Measurements from ENCODE around the gene RFX8.
A peak's percentile ranks its signal among the peaks of the same experiment; 100 is the strongest.
"Not testable (repeated sequence)": the region's sequence is repeated elsewhere in the genome, so short reads cannot be mapped to it uniquely, and the experiment has no call there.

Gene RFX8

DNA sequence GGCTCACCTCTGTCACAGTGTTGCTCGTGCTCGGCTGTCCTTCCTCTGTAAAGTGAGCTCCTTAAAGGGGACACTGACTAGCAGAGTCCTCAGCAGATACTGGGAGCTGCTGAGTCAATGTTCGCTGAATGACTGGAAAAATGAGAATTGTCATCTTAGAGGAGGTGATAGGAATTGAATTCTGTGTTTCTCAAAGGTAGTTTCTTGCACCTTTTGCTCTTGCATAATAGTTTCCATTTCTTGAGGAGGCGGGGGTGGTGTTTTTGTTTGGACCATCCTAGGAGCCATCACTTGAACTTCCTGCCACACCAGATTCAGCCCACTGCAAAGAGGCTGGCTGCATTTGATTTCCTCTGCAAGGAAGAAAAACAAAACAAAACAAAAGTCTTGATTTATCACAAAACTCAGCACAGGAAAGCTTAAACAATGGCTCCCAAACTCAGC, 11.4 kb upstream of the RFX8 start:
- no peak for DNase-seq (ENCODE audit: low read depth)

DNA sequence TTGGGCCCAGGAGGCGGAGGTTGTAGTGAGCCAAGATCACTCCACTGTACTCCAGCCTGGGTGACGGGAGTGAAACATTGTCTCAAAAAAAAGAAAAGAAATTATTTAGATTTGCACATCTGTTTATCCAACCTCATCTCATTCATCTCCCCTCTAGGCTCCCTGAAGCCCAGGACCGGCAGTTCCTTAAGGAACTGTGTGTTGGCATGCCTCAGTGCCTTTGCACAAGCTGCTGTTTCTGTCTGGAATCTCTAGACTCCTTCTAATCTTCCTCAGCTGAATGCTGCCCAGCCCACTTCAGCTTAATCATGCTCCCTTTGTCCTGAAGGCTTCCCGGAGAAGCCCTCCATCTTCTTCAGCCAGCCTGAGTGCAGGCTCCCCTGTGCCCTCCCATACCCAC, 10.9 kb upstream of the RFX8 start:
- no peak for DNase-seq (ENCODE audit: low read depth)

DNA sequence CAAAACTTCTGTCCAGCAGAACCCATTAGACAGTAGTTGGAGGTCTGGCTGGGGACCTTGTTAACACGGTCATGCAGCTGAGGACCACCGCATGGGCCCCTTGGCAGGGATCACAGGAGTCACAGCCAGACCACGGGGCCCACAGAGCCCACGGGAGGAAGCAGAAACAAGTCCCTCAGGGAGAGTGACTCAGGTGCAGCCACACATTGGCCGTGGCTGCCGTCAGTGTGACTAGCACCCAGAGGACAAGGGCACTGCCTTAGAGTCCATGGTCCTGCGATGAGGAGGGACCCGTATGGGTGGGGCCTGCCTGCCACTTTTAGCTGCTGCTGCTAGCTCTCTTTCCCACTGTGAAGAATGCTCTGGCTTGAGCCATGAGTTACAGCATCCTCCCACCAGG, 5.9 kb upstream of the RFX8 start:
- DNase-seq (ENCODE audit: low read depth) = no peak

DNA sequence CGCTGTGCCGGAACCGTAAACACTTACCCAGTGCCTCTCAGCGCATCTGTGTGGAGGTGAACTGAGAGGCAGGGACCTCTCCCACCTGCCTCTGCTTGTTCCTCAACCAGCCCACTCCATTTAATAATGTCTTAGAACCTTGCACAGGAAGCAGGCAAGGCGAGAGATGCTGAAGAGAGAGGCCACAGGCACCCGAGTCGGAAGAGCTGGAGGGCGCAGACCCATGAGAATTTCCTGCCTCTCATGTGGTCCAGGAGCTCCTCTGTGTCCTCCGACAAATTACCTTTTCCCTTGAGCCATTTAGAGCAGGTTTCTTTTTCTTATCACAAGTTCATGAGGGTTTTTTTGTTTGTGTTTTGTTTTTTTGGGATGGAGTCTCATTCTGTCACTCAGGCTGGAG, 4.9 kb upstream of the RFX8 start:
- no peak for DNase-seq (ENCODE audit: low read depth)

DNA sequence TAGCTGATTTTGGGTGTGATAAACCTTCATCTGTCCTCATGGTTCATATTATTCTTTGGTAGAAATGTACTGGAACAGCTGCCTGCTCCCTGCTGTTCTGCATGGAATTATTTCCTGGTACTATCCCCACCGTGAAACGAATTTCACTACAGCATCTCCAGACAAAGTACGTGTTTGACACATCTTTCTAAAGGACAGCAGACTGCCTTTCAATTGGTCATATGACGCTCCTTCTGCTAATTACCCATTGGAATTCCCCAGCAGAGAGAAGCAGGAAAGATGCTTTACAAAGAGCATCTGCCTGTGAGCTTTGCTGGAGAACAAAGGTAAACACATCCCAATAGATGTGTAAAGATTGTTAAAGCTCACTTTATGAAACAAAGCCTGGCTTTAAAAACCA, 4.4 kb upstream of the RFX8 start:
- no peak for DNase-seq (ENCODE audit: low read depth)

DNA sequence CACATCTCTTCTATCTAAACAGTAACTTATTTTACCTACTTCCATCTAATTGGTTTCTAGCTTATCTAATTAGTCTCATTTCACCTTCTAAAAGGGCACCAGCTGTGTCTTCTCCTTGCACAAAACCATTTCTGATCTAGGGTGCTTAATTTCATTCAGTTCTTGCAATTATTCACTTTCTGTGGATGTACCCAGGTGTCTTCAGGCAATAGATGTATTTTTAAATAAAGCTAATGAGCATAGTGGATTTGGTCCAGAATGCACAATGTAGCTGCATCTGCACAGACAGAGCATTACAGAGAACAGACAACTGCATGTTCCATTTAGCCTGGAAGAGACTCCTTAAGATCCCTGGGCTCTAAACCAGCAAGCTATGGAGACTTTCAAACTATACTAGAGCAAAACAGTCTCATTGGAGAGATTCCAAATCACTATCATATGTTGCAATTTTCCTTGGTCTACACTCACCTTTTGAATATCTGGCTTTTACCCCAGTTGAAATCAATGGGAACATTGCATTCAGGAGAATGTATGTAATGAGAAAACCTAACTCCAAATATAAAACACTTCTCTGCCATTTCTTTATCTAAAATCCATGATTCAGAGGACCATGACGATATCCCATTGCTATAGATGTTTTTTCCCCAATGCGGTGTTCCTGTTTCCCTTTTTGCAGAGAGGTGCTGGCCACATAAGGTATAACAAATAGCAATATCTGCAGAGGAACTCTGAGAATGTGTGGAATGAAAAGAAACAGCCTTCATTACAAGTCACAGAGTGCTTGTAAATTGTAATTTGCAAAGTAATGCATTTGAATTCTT, 3.5 kb upstream of the RFX8 start:
- DNase-seq (ENCODE audit: low read depth) = no peak

DNA sequence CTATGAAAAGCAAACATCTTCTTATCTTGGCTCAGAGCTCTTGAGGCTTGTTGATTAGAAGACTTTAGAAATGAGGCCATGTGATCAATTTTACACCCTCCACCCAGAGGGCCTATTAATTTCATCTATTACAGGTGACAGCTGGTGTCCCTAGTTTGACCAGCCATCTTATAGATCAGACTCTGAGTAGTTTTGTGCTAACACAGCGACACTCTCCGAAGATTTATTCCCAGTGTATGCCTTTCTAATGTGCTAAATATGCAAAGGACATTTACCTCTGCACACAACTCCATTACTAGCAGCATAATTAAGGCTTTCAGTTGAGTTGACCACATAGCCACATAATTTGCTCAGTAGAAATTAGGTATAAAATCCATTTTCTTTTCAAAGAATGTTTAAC, 2.6 kb upstream of the RFX8 start:
- no peak for DNase-seq (ENCODE audit: low read depth)

DNA sequence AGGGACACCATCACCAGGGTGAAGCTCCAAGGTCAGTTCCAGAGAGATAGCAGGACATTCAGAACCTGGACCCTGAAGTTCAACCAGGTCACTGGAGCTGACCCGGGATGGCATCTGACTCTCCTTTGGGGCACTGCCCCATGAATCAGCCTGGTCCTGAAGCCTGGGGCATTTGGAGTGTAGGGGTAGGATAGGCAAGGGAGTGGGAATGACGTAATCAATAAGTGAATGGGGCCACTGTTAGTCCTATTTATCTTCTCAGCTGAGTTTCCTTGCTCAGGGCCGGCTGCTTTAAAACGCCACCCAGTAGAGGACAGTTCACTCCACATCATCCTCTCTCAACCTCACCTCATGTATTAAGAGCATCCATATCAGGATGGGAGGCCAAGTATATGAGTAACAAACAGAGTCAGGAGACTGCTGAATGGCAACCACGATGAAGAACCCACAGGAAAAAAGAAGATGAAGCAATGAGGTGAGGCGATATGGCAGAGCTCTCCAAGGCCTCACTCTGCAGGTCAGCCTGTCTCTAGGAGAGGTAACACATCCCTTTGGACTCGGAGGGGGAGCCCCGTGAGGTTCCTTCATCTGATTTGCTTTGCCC, 1.8 kb upstream of the RFX8 start:
- no peak for DNase-seq (ENCODE audit: low read depth)

DNA sequence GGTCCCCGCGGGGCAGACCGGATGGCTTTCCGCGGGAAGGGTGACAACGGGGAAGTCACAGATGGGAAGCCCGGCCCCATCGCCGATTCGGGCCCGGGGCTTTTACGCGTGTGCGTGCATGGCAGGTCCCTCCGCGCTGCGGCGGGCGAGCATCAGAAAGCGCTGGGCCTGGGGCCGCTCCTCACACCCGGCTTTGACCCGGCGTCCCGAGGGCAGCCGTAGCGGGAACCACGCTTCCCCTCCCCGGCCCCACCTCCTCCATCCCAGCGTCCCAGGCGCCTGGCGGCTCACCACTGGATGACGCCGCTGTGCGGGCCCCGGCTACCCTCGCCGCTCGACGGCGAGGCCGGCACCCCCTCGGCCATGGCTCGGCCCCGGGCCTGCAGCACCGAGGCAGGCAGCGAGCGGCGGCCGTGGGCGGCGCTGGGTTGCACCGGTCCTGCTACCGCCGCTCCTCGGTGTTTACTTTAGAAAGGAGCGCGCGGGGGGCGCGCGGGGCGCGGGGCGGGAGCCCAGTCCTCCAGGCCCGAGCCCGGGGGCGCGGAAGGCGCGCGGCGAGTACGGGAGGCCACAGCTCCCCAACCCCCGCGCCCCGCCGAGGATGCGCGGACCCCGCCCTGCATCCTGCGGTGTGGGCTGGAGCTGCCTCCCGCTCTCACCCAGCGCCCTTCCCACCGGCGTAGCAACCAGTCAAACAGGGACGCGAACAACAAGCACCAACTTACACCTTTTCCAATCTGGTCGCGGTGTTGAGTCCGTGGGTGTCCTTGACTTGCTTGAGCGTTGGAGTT, 806 bp downstream of the RFX8 start:
- peak; percentile 9 for DNase-seq (ENCODE audit: low read depth)

DNA sequence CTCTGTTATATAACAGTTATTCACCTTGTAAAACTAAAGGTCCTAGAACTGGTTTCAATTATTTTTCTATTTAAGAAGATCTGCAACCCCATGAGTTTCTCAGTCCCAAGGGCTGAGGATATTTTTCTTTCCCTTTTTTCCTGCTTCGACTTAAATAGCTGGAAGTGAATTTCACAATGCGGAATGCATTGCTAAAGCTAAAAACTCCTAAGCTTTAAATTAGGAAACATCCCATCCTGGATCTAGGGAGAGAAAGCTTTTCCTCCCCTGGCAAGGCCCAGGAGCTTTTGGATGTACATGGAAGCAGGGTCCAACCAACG, 1.4 kb downstream of the RFX8 start:
- no peak for DNase-seq (ENCODE audit: low read depth)

DNA sequence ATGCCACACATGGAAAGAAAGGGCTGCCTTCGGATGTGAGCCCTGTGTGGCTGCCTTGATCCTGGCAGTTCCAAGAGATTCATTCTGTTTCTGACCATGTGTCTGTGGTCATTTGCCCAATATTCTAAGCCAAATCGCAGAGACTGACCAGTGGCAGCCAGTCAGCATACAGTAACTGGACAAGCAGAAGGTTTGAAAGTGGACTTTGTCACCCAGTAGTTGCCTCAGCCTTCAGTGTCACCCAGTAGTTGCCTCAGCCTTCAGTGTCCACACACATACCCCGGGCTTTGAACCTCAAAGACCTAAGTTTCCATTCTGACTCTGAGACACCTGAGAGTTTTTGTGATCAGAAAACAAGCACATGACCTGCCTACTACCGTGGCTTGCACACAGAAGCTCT, 5.0 kb downstream of the RFX8 start:
- no peak for DNase-seq (ENCODE audit: low read depth)

DNA sequence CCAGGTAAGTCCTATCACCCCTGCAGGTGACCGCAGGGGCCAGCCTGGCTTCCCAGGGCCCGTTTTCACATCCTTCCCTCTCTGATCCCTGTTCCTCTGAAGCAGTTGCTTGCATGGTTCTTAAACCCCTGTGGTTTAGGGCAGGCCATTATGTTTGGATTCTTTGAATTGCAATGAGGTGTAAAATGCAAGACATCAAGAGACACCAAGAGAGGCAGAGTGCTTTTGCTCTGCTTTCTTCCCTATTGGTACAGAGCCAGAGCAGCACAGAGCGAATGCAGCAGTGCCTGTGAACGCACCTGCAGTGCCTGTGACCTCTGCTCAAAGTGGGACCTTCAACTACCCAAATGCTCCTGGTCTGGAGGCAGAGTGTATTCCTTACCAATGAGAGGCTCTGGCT, 7.6 kb downstream of the RFX8 start:
- DNase-seq (ENCODE audit: low read depth) = no peak

DNA sequence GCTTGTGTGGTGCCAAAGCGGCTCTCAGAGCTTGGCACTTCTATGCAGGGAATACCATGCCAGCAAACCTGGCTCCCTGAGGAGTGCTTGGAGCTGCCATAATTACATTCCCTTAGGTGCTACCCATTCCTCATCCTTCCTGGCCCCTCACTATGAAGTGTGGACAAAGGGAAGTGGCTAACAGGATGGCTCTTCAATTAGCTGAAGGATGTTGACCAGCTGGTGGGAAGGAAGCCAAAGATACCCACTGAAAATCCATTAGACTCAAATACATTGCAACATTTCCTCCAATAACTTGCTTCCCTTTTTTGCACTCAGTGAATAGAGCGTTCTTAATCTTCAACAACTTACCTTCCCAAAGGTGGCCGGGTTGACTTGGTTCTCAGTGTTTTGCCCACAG, 8.5 kb downstream of the RFX8 start:
- no peak for DNase-seq (ENCODE audit: low read depth)

DNA sequence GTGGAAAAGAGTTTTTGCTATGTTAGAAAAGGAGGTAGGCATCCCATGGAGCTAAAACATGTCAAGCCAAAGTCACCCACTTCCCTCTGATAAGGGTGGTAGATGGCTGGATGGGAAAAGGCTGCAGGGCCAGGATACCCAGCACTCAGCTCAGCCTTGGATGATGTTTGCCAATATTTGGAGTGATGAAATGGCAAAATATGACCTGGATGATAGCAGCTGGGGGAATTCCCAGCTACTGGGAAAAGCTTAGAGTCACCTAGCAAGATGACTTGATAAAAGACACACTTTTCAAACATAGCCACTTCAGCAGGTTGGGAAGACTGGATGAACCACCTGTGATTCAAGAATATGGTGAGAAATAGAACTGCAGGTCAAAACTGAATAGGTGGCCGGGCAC, 10.1 kb downstream of the RFX8 start:
- no peak for DNase-seq (ENCODE audit: low read depth)

DNA sequence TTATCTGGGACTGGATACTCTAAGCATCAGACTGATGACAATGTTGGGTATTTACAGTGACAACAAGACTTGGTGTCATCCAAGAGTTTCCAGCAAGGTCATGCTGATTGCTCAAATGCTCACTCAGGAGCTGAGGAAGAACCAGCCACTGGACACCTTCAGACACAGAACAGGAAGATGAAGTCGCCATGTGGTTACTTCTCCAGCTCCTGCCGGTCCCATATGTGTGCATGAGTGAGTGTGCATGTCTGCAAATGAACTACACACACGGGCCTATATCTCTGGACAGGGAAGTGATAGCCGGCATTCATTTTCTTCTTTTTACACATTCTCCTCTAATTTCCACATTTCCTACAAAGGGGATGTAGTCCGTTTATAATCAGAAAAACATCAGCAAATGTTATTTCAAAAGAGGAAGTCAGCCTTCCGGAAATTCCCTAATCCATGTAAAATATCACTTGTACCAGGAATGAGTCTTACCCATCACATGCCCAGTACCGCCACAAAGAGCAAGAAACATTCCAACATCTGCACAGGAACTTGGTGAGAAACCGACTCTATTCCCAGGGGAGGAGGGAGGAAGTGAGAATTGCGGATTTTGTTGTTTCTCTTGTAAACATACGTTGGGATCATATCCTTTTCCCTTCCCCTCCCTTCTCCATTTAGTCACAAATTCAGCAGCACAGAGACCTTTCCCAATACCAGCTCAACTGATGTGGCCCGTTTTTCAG, 10.8 kb downstream of the RFX8 start:
- no peak for DNase-seq (ENCODE audit: low read depth)

DNA sequence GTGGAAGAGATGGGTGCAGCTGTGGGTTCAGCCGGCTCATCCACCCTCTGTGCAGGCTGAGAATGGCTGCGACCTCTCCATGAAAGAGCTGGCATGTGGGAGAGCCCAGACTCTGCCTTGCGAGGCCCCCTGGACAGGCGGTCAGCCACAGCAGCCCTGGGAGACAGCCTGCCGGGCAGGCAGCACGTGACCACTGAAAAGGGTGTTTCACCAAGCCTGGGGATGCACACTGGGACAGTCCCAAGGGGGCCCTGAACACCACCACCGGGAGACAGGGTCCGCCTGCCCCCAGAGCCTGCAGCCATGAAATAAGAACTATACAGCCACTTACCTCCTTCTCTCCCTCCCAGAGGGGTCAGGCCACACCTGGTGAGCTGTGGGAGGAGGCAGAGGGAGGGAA, 11.5 kb downstream of the RFX8 start:
- DNase-seq (ENCODE audit: low read depth) = no peak

DNA sequence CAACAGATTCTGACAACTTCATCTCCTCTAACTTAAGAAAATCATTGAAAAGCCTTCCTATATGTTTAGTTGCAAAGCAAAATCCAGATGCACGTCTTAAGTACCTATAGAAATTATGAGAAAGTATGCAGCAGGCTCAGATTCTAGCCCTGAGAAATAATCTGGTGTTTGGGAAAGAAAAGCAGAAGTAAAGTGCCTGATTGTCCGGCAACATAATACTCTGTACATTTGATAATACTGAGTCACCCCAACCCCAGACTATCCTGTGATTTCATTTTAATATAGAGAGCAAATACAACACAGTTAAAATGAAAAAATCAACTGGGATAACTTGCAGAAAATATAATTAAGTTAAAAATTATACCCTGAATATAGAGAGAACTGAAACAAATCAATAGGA, 13.5 kb downstream of the RFX8 start:
- DNase-seq (ENCODE audit: low read depth) = no peak

DNA sequence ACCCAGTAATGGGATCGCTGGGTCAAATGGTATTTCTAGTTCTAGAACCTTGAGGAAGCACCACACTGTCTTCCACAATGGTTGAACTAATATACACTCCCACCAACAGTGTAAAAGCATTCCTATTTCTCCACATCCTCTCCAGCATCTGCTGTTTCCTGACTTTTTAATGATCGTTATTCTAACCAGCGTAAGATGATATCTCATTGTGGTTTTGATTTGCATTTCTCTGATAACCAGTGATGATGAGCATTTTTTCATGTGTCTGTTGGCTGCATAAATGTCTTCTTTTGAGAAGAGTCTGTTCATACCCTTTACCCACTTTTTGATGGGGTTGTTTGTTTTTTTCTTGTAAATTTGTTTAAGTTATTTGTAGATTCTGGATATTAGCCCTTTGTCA, 20.5 kb downstream of the RFX8 start:
- not testable (repeated sequence) for DNase-seq (ENCODE audit: low read depth)

DNA sequence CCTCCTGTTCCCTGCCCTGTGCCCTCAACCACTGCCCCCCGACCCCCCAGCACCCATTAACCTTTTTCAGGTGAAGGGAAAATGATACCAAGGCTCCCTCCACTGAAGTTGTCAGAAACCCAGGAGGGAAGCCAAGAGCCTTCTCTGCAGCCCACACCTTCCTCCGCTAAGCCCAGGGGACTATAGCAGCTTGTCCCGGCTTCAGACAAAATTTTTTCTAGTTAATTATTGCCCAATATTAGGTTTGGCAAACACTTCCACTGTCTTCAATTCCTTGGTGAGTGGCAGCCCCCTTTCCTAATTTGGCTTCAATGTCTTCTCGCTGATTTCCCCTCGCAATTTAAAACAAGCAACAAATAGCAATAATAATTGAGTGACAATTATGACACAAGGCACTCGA, 23.9 kb downstream of the RFX8 start:
- no peak for DNase-seq (ENCODE audit: low read depth)

DNA sequence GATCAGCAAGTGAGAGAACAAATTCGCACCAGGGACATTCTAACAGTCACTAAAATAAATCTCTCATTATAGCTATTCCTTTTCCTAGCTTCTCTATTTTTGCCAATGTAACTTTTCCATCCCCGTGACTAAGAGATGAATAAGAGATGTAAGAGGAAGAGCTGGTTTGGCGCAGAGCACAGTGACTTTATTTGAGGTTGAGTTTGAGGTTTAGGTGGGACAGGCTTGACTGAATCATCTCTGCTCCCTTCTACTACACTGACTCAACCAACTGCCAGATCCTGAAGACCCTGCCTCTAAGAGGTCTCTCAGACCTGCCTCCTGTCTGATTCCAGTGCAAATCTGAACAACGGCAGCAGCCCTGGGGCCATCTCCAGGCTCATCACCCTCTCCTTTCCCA, 28.0 kb downstream of the RFX8 start:
- no peak for DNase-seq (ENCODE audit: low read depth)

DNA sequence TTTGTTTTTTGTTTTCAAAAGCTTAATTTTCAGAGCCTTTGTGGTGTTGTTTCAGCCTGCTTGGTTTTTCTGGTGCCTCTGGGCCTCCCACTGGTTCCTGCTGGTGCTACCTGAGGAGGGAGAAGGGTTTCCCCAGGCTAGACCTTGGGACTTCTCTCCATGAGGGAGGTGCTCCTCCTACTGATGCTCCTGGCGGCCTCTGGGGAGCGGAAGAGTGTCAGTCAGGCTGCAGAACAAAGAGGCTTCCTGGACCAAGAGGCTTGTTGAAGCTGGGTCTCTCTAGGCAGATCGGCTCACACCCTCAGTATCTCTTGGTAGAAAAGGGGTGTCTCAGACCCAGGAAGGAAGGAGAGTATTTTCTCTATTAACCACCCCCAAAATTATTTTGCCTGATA, 32.2 kb downstream of the RFX8 start:
- DNase-seq (ENCODE audit: low read depth) = no peak

DNA sequence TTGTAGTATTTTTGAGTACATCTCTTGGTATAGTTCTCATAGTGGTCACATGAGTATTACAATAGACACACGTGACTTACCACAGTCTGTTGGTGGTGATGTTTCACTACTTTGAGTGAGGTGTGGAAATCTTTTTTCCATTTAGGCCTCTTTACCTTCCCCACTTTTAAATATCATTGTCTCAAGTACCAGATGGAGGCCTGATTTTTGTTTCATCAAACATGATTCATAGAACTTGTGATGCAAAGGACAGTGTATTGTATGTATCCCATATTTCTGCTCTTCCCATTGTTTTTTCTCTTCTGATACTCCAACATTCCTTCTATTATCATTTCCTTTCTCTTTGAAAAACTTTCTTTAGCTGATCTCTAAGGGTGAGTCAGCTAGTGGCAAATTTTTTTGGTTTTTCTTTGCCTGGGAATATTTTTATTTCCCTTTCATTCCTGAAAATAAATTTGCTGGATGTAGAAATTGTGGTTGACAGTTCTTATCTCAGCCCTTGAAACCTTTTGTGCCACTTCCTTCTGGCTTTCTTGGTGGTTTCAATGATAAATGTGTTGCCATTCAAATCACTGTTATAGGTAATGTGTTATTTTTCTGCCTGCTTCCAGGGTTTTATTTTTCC, 32.8 kb downstream of the RFX8 start:
- DNase-seq (ENCODE audit: low read depth) = no peak
